GM18498 (cell line): ENCODE results near the gene ZNF281.
A peak's percentile ranks its signal among the peaks of the same experiment; 100 is the strongest.
"Not testable (repeated sequence)": the region's sequence is repeated elsewhere in the genome, so short reads cannot be mapped to it uniquely, and the experiment has no call there.

ENCODE experiments used
- ATAC-seq: cut with Tn5 transposase; IDR thresholded peaks from one replicate; pipeline ENCODE4 v1.9.1; 2021; ENCODE audit warnings: mild to moderate bottlenecking, moderate library complexity; ENCODE audit not compliant: unreplicated experiment

The ZNF281 gene

GRCh38 chr1:200365897-200366426 lies 43.9 kb downstream of the ZNF281 start:
- ATAC-seq, result no peak

GRCh38 chr1:200364831-200365230 lies 45.0 kb downstream of the ZNF281 start:
- no peak for ATAC-seq

- ATAC-seq, result no peak
Measured at GRCh38 chr1:200364091-200364759, 45.6 kb downstream of the ZNF281 start.

- peak; percentile 64 for ATAC-seq
Measured at GRCh38 chr1:200363264-200363933, 46.4 kb downstream of the ZNF281 start.

DNA sequence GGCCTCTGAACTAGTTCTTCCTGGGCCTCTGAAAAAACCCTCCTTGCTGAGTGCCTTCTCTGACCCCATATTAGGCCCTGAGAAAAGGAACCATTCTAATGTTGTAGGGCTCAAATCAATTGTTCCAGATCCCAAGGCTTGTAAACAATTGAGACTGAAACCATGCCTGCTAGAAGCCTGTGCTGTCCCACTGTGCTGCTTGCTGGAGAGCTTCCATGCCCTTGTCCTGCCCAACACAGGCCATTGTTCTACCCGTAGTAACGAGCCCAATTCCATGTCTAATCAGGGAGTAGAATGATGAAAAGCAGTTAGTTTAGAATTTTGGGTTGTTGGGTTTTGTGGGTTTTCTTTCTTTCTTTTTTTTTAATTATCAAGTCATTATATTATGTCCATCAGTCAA lies 47.4 kb downstream of the ZNF281 start:
- no peak for ATAC-seq

- ATAC-seq, result no peak
Measured at GRCh38 chr1:200359610-200360163, 50.1 kb downstream of the ZNF281 start.

- ATAC-seq, result not testable (repeated sequence)
Measured at GRCh38 chr1:200357925-200358324, 51.9 kb downstream of the ZNF281 start.

GRCh38 chr1:200355801-200356200 lies 54.0 kb downstream of the ZNF281 start:
- no peak for ATAC-seq
